Mesothelial cell of epicardium (in vitro differentiated cells): ENCODE data around the gene RPL7L1. TPM values are rescaled to one million over a fixed set of nuclear protein-coding genes. Genes with fewer than 3 reads are reported as not detected.

Experiments
- DNase-seq, 2 experiments: peaks; one replicate each; pipeline ENCODE4 v3.0.0; 2021; ENCODE audit warnings: low spot score in 2 of 2; ENCODE audit not compliant: unreplicated experiment in 2 of 2
- H3K27ac Mint-ChIP-seq: 2 replicates; pipeline ENCODE4 v1.8.0; 2021; ENCODE audit warnings: mixed read lengths
- H3K27me3 Mint-ChIP-seq: 2 replicates; pipeline ENCODE4 v1.8.0; 2021; ENCODE audit warnings: low read depth, mixed read lengths
- H3K36me3 Mint-ChIP-seq: 2 replicates; pipeline ENCODE4 v1.8.0; 2021; ENCODE audit warnings: mixed read lengths
- H3K4me1 Mint-ChIP-seq: 2 replicates; pipeline ENCODE4 v1.8.0; 2021; ENCODE audit warnings: mixed read lengths
- H3K4me3 Mint-ChIP-seq: 2 replicates; pipeline ENCODE4 v1.8.0; 2021; ENCODE audit warnings: mild to moderate bottlenecking, moderate library complexity, mixed read lengths
- H3K9me3 Mint-ChIP-seq: 2 replicates; pipeline ENCODE4 v1.8.0; 2021; ENCODE audit warnings: mixed read lengths
- CTCF ChIP-seq: fragments of 200-600 bp; sonication (generic); IDR thresholded peaks from one replicate; pipeline ENCODE4 v1.5.0; 2021; ENCODE audit warnings: antibody characterized with exemption; ENCODE audit not compliant: unreplicated experiment
- total RNA-seq: library from RNA; stranded (reverse); gene quantifications from 3 replicates; pipeline ENCODE4 v1.2.1, GENCODE V29; 2021

RPL7L1 gene
- total RNA-seq, 1 donor from 2014 or later, result 89.2 TPM

- no peaks in the 10 kb centered on the region for H3K36me3 Mint-ChIP-seq
- no peak for TF ChIP-seq CTCF
- no peak overlapping the region for H3K4me3 Mint-ChIP-seq
- H3K4me1 Mint-ChIP-seq, result peaks cover 1% of the 10 kb centered on the region
- H3K27ac Mint-ChIP-seq, result no peak overlapping the region
- no peaks in the 10 kb centered on the region for H3K27me3 Mint-ChIP-seq
- H3K9me3 Mint-ChIP-seq, result no peaks in the 10 kb centered on the region
- no peak for DNase-seq
These were observed 36.9 kb downstream of the RPL7L1 start for GRCh38 chr6:42916288-42916687.

- no peak overlapping the region for H3K27ac Mint-ChIP-seq
- H3K4me3 Mint-ChIP-seq, result no peak overlapping the region
- H3K27me3 Mint-ChIP-seq, result no peaks in the 10 kb centered on the region
- no peaks in the 10 kb centered on the region for H3K4me1 Mint-ChIP-seq
- H3K9me3 Mint-ChIP-seq, result no peaks in the 10 kb centered on the region
- TF ChIP-seq CTCF, result no peak
- no peaks in the 10 kb centered on the region for H3K36me3 Mint-ChIP-seq
- no peak for DNase-seq
These were observed 42.4 kb downstream of the RPL7L1 start for GRCh38 chr6:42921801-42922200.

GRCh38 chr6:42923666-42924065, 44.2 kb downstream of the RPL7L1 start:
- H3K27me3 Mint-ChIP-seq, result no peaks in the 10 kb centered on the region
- no peak overlapping the region for H3K27ac Mint-ChIP-seq
- H3K4me1 Mint-ChIP-seq, result peaks cover 5% of the 10 kb centered on the region
- no peak for TF ChIP-seq CTCF
- H3K4me3 Mint-ChIP-seq, result no peak overlapping the region
- H3K36me3 Mint-ChIP-seq, result no peaks in the 10 kb centered on the region
- no peak for DNase-seq
- no peaks in the 10 kb centered on the region for H3K9me3 Mint-ChIP-seq

GRCh38 chr6:42925248-42925857, 45.9 kb downstream of the RPL7L1 start:
- Mint-ChIP-seq H3K27me3 (no peaks in the 10 kb centered on the region), H3K9me3 (no peaks in the 10 kb centered on the region), H3K4me3 (no peak overlapping the region), H3K4me1 (peaks cover 11% of the 10 kb centered on the region), H3K36me3 (no peaks in the 10 kb centered on the region), H3K27ac (no peak overlapping the region)
- no peak for TF ChIP-seq CTCF
- no peak for DNase-seq

DNA sequence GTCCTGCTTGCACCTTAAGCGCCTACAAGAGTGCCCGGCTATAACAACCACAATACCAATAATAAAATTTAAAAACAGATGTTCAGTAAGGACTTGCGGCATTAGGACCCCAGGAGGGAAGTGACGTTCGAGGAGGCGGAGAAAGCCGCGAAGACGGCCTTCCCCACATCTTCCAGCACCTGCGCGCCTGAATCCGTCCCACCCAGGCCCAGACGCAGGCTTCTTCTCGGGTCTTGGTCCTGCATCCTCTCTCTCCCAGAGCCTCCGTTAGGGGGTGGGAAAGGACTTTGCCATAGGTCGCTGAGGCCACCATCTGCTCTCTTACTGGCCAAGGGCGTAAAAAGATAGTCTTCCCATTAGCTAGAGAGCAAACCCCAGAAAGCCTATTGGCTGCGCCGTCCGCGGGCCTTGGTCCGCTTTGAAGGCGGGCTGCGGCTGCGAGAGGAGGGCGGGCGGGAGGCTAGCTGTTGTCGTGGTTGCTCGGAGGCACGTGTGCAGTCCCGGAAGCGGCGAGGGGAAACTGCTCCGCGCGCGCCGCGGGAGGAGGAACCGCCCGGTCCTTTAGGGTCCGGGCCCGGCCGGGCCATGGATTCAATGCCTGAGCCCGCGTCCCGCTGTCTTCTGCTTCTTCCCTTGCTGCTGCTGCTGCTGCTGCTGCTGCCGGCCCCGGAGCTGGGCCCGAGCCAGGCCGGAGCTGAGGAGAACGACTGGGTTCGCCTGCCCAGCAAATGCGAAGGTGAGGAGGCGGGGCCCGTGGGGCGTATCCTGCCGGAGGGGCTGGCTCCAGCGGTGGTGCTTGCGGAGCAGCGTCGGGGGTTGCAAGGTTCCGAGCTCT, 49.8 kb downstream of the RPL7L1 start, which contains the start of gene CNPY3:
Gene CNPY3, plus strand, starts transcription at position 495 of the 835 bp plus-strand sequence. Its CDS starts 91 bp downstream, at position 586.
- peaks cover 5% of the 10 kb centered on the region for H3K36me3 Mint-ChIP-seq
- H3K27me3 Mint-ChIP-seq, result no peaks in the 10 kb centered on the region
- TF ChIP-seq CTCF, result no peak
- H3K4me1 Mint-ChIP-seq, result peaks cover 40% of the 10 kb centered on the region
- DNase-seq, result peak; percentile 80 to 88
- peak within 1 kb of the TSS; percentile 93 for H3K4me3 Mint-ChIP-seq
- H3K9me3 Mint-ChIP-seq, result no peaks in the 10 kb centered on the region
- peak within 1 kb of the TSS; percentile 98 for H3K27ac Mint-ChIP-seq
